HL-60 (cell line): ENCODE measurements around the gene POU2F1.

ENCODE experiments used
- DNase-seq, 2 experiments: peaks; one replicate each; pipeline ENCODE4 v3.0.0-alpha.2; 2010 to 2020; ENCODE audit warnings: low read depth in 1 of 2, low spot score in 1 of 2
- H3K27ac ChIP-seq: fragments of 250-450 bp; sonication (Bioruptor Pico); replicated peaks from 2 replicates; pipeline ENCODE4 v1.5.1; 2020; ENCODE audit warnings: mild to moderate bottlenecking, moderate library complexity
- H3K27me3 ChIP-seq: fragments of 250-450 bp; sonication (Bioruptor Pico); 2 replicates; pipeline ENCODE4 v1.5.1; 2021; ENCODE audit warnings: mild to moderate bottlenecking, moderate library complexity; ENCODE audit not compliant: insufficient read depth, poor library complexity, severe bottlenecking
- H3K4me3 ChIP-seq: replicated peaks from 2 replicates; pipeline ENCODE4 v1.5.1; 2011; ENCODE audit warnings: mild to moderate bottlenecking, control low read depth, low read length; ENCODE audit not compliant: insufficient read depth
- CTCF ChIP-seq: IDR thresholded peaks from one replicate; pipeline ENCODE4 v1.5.1; 2011; ENCODE audit warnings: low read length, control low read depth, inconsistent platforms; ENCODE audit not compliant: insufficient read depth
- GABPA ChIP-seq: IDR thresholded peaks from 2 replicates; pipeline ENCODE4 v1.6.1; 2012; ENCODE audit warnings: low read depth
- POLR2AphosphoS5 ChIP-seq: IDR thresholded peaks from 2 replicates; pipeline ENCODE4 v1.6.1; 2012; ENCODE audit warnings: low read depth
- SPI1 ChIP-seq: IDR thresholded peaks from 2 replicates; pipeline ENCODE4 v1.6.1; 2012; ENCODE audit warnings: low read depth, mild to moderate bottlenecking, borderline replicate concordance
- TF ChIP-seq, protein P1 (sequence below): IDR thresholded peaks from 2 replicates; pipeline ENCODE4 v1.6.1; 2012; ENCODE audit warnings: low read depth; ENCODE audit not compliant: insufficient replicate concordance

The POU2F1 gene

GRCh38 chr1:167457936-167458584, 237.4 kb downstream of the POU2F1 start:
- Histone ChIP-seq H3K27me3 (peaks cover 2% of the 10 kb centered on the region), H3K4me3 (no peak overlapping the region), H3K27ac (no peak overlapping the region)
- no peak for TF ChIP-seq CTCF
- TF ChIP-seq, protein P1, sequence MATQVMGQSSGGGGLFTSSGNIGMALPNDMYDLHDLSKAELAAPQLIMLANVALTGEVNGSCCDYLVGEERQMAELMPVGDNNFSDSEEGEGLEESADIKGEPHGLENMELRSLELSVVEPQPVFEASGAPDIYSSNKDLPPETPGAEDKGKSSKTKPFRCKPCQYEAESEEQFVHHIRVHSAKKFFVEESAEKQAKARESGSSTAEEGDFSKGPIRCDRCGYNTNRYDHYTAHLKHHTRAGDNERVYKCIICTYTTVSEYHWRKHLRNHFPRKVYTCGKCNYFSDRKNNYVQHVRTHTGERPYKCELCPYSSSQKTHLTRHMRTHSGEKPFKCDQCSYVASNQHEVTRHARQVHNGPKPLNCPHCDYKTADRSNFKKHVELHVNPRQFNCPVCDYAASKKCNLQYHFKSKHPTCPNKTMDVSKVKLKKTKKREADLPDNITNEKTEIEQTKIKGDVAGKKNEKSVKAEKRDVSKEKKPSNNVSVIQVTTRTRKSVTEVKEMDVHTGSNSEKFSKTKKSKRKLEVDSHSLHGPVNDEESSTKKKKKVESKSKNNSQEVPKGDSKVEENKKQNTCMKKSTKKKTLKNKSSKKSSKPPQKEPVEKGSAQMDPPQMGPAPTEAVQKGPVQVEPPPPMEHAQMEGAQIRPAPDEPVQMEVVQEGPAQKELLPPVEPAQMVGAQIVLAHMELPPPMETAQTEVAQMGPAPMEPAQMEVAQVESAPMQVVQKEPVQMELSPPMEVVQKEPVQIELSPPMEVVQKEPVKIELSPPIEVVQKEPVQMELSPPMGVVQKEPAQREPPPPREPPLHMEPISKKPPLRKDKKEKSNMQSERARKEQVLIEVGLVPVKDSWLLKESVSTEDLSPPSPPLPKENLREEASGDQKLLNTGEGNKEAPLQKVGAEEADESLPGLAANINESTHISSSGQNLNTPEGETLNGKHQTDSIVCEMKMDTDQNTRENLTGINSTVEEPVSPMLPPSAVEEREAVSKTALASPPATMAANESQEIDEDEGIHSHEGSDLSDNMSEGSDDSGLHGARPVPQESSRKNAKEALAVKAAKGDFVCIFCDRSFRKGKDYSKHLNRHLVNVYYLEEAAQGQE, result no peak
- no peak for TF ChIP-seq GABPA
- no peak for TF ChIP-seq POLR2AphosphoS5
- DNase-seq, result no peak

DNA sequence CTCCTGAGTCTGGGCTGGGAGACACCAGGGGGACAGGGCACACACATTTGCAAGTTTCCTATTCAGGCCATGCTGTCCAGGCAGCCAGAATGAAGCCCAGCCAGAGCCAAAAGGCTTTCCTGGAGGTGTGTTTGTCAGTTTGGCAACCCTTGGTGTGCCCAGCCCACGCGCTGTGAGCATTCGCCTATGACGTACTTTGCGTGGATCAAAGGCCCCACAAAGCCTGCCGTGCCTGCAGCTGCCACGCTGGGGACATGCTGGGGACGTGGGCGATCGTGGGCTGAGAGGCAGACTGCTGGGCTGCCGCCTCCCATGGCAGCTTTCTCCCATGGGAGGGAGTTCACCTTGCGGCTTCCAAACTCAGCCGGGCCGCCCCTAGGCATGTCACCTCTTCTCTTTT, 240.2 kb downstream of the POU2F1 start:
- TF ChIP-seq POLR2AphosphoS5 (no peak), SPI1 (no peak), CTCF (no peak), GABPA (no peak)
- TF ChIP-seq, protein P1, result no peak
- no peak for DNase-seq
- H3K27ac ChIP-seq, result no peak overlapping the region
- peaks cover 4% of the 10 kb centered on the region for H3K27me3 ChIP-seq
- no peak overlapping the region for H3K4me3 ChIP-seq

GRCh38 chr1:167462341-167462740, 241.7 kb downstream of the POU2F1 start:
- no peak for DNase-seq
- H3K27me3 ChIP-seq, result peaks cover 4% of the 10 kb centered on the region
- TF ChIP-seq POLR2AphosphoS5, result no peak
- H3K4me3 ChIP-seq, result no peak overlapping the region
- no peak overlapping the region for H3K27ac ChIP-seq

DNA sequence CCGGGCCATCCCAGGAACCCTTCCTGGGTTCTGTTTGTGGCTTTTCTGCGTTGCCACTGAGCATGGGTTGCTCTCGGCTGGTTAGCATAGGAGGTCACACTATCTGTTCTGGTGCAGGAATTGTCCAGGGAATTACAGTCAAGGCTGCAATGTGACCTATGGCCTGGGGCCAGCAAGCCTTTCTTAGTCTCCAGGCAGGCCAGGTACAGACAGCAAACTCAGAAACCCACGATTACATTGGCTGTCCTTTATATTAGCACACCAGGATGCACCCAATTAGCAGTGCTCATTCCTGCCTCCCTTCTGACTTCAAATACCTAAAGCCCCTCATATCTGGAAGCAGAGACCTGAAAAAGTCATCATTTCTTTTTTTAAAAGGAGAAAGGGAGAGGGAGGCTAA, 242.4 kb downstream of the POU2F1 start:
- Histone ChIP-seq H3K4me3 (no peak overlapping the region), H3K27me3 (peaks cover 3% of the 10 kb centered on the region), H3K27ac (no peak overlapping the region)
- DNase-seq, result no peak
- no peak for TF ChIP-seq SPI1
- TF ChIP-seq, protein P1, result no peak
- no peak for TF ChIP-seq POLR2AphosphoS5
- TF ChIP-seq GABPA, result no peak
- TF ChIP-seq CTCF, result no peak
